K562 (cell line): ENCODE data around the gene MEFV. TPM values are rescaled to one million over a fixed set of nuclear protein-coding genes. Genes with fewer than 3 reads are reported as not detected.

Experiments
- ZFPM2 ChIP-seq: fragments of 250-450 bp; sonication (Bioruptor Pico); IDR thresholded peaks from 2 replicates; pipeline ENCODE4 v1.5.1; 2022; ENCODE audit warnings: mild to moderate bottlenecking
- ZNF384 ChIP-seq: IDR thresholded peaks from 2 replicates; pipeline ENCODE4 v1.6.1; 2012; ENCODE audit warnings: low read depth, low read length, improper control_type of control experiment
- polyA plus RNA-seq, 8 experiments: library from polyadenylated mRNA; depleted of rRNA in 4 of 8; stranded (reverse) in 5 of 8; unstranded in 3 of 8; fragments of >200 nt; fragmentation: Nextera tagmentation in 2 of 8; fragmentation: Illumina TruSeq in 1 of 8; extraction: Ambion mirVana in 2 of 8; extraction: Trizol in 1 of 8; gene quantifications; 2 replicates each; pipeline versions ENCODE4 v1.2.1 to v1.2.3, GENCODE V29; 2011 to 2014; ENCODE audit warnings: inconsistent platforms in 1 of 8, missing spikeins in 1 of 8
- total RNA-seq, 7 experiments: library from RNA; depleted of rRNA in 6 of 7; stranded (reverse); fragments of >200 nt in 6 of 7; fragmentation: Illumina TruSeq in 2 of 7; extraction: Trizol in 2 of 7; gene quantifications; 2 replicates each; pipeline versions ENCODE4 v1.2.1 to v1.2.3, GENCODE V29; 2011 to 2021; ENCODE audit warnings: low replicate concordance in 1 of 7
- TF ChIP-seq, protein P1 (sequence below): fragments of 450-650 bp; IDR thresholded peaks from 2 replicates; pipeline ENCODE4 v1.6.1; 2016; ENCODE audit warnings: mild to moderate bottlenecking, moderate library complexity
- TF ChIP-seq, protein P2 (sequence below): fragments of 250-450 bp; sonication (Bioruptor Pico); IDR thresholded peaks from 2 replicates; pipeline ENCODE4 v1.8.0; 2021; ENCODE audit warnings: mild to moderate bottlenecking, moderate library complexity
- TF ChIP-seq, protein P3 (sequence below): fragments of 450-650 bp; formaldehyde crosslinking; IDR thresholded peaks from 2 replicates; pipeline ENCODE4 v1.4.0; 2020; ENCODE audit warnings: mild to moderate bottlenecking, moderate library complexity

The MEFV gene
- total and polyA plus RNA-seq, 9 of the 15 experiments (the other 6 are each of a cell fraction or from before 2014, with no cell fraction given), result 0.14 TPM; not detected in 8

DNA sequence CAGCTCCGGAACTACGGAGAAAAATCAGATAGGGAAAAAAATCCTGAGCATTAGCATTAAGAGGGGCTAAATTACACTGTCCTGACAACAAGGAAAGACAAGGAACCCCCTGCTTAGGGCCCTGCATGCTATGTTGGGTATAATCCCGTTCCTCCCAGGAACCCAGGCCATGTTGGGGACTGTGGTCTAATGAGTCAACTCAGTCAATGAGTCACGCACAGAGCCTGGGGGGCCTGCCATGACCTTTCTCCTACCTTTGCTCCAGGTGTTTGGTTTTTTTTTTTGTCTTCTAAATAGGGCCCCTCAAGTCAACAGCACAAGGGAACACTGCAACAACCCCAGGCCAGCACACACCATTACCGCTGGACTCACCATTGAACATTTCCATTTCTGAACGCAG is 12.6 kb downstream of the MEFV start (continued):
- TF ChIP-seq, protein P1, sequence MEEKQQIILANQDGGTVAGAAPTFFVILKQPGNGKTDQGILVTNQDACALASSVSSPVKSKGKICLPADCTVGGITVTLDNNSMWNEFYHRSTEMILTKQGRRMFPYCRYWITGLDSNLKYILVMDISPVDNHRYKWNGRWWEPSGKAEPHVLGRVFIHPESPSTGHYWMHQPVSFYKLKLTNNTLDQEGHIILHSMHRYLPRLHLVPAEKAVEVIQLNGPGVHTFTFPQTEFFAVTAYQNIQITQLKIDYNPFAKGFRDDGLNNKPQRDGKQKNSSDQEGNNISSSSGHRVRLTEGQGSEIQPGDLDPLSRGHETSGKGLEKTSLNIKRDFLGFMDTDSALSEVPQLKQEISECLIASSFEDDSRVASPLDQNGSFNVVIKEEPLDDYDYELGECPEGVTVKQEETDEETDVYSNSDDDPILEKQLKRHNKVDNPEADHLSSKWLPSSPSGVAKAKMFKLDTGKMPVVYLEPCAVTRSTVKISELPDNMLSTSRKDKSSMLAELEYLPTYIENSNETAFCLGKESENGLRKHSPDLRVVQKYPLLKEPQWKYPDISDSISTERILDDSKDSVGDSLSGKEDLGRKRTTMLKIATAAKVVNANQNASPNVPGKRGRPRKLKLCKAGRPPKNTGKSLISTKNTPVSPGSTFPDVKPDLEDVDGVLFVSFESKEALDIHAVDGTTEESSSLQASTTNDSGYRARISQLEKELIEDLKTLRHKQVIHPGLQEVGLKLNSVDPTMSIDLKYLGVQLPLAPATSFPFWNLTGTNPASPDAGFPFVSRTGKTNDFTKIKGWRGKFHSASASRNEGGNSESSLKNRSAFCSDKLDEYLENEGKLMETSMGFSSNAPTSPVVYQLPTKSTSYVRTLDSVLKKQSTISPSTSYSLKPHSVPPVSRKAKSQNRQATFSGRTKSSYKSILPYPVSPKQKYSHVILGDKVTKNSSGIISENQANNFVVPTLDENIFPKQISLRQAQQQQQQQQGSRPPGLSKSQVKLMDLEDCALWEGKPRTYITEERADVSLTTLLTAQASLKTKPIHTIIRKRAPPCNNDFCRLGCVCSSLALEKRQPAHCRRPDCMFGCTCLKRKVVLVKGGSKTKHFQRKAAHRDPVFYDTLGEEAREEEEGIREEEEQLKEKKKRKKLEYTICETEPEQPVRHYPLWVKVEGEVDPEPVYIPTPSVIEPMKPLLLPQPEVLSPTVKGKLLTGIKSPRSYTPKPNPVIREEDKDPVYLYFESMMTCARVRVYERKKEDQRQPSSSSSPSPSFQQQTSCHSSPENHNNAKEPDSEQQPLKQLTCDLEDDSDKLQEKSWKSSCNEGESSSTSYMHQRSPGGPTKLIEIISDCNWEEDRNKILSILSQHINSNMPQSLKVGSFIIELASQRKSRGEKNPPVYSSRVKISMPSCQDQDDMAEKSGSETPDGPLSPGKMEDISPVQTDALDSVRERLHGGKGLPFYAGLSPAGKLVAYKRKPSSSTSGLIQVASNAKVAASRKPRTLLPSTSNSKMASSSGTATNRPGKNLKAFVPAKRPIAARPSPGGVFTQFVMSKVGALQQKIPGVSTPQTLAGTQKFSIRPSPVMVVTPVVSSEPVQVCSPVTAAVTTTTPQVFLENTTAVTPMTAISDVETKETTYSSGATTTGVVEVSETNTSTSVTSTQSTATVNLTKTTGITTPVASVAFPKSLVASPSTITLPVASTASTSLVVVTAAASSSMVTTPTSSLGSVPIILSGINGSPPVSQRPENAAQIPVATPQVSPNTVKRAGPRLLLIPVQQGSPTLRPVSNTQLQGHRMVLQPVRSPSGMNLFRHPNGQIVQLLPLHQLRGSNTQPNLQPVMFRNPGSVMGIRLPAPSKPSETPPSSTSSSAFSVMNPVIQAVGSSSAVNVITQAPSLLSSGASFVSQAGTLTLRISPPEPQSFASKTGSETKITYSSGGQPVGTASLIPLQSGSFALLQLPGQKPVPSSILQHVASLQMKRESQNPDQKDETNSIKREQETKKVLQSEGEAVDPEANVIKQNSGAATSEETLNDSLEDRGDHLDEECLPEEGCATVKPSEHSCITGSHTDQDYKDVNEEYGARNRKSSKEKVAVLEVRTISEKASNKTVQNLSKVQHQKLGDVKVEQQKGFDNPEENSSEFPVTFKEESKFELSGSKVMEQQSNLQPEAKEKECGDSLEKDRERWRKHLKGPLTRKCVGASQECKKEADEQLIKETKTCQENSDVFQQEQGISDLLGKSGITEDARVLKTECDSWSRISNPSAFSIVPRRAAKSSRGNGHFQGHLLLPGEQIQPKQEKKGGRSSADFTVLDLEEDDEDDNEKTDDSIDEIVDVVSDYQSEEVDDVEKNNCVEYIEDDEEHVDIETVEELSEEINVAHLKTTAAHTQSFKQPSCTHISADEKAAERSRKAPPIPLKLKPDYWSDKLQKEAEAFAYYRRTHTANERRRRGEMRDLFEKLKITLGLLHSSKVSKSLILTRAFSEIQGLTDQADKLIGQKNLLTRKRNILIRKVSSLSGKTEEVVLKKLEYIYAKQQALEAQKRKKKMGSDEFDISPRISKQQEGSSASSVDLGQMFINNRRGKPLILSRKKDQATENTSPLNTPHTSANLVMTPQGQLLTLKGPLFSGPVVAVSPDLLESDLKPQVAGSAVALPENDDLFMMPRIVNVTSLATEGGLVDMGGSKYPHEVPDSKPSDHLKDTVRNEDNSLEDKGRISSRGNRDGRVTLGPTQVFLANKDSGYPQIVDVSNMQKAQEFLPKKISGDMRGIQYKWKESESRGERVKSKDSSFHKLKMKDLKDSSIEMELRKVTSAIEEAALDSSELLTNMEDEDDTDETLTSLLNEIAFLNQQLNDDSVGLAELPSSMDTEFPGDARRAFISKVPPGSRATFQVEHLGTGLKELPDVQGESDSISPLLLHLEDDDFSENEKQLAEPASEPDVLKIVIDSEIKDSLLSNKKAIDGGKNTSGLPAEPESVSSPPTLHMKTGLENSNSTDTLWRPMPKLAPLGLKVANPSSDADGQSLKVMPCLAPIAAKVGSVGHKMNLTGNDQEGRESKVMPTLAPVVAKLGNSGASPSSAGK, result no peak
- TF ChIP-seq, protein P2, sequence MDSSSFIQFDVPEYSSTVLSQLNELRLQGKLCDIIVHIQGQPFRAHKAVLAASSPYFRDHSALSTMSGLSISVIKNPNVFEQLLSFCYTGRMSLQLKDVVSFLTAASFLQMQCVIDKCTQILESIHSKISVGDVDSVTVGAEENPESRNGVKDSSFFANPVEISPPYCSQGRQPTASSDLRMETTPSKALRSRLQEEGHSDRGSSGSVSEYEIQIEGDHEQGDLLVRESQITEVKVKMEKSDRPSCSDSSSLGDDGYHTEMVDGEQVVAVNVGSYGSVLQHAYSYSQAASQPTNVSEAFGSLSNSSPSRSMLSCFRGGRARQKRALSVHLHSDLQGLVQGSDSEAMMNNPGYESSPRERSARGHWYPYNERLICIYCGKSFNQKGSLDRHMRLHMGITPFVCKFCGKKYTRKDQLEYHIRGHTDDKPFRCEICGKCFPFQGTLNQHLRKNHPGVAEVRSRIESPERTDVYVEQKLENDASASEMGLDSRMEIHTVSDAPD, result no peak
- TF ChIP-seq, protein P3, sequence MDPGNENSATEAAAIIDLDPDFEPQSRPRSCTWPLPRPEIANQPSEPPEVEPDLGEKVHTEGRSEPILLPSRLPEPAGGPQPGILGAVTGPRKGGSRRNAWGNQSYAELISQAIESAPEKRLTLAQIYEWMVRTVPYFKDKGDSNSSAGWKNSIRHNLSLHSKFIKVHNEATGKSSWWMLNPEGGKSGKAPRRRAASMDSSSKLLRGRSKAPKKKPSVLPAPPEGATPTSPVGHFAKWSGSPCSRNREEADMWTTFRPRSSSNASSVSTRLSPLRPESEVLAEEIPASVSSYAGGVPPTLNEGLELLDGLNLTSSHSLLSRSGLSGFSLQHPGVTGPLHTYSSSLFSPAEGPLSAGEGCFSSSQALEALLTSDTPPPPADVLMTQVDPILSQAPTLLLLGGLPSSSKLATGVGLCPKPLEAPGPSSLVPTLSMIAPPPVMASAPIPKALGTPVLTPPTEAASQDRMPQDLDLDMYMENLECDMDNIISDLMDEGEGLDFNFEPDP (CRISPR knock-in tag), result no peak
- TF ChIP-seq ZNF384 (no peak), ZFPM2 (CRISPR knock-in tag) (no peak)
